Heart left ventricle (tissue), 16 donors: Measurements from ENCODE around the gene UPK1A. TPM values are rescaled to one million over a fixed set of nuclear protein-coding genes. Genes with fewer than 3 reads are reported as not detected.

Source experiments
- ATAC-seq, 4 donors: fragments of 200-7000 bp; cut with Tn5 transposase; one replicate each; pipeline ENCODE4 v1.9.1; 2020 to 2022; ENCODE audit warnings: moderate library complexity in 4 of 4, mild to moderate bottlenecking in 3 of 4, moderate number of reproducible peaks in 1 of 4
- DNase-seq, 5 donors: peaks; one replicate each; pipeline ENCODE4 v3.0.0-alpha.2; 2020
- H3K27ac ChIP-seq, 12 donors: fragments of 200-600 bp; sonication (generic) in 4 of 12; one replicate each; pipeline versions ENCODE4 v1.5.0 to v1.8.0; 2016 to 2022; ENCODE audit warnings: mild to moderate bottlenecking in 2 of 12
- H3K27me3 ChIP-seq, 9 donors: fragments of 200-600 bp; sonication (generic) in 2 of 9; one replicate each; pipeline versions ENCODE4 v1.5.1 to v1.8.0; 2016 to 2022; ENCODE audit warnings: mild to moderate bottlenecking in 3 of 9
- H3K36me3 ChIP-seq, 9 donors: fragments of 200-600 bp; sonication (generic) in 2 of 9; one replicate each; pipeline versions ENCODE4 v1.5.0 to v1.8.0; 2018 to 2022; ENCODE audit warnings: mild to moderate bottlenecking in 2 of 9
- H3K4me1 ChIP-seq, 12 donors: fragments of 200-600 bp; sonication (generic) in 4 of 12; one replicate each; pipeline versions ENCODE4 v1.5.0 to v1.8.0; 2016 to 2022; ENCODE audit warnings: mild to moderate bottlenecking in 3 of 12
- H3K4me3 ChIP-seq, 12 donors: fragments of 200-600 bp; sonication (generic) in 4 of 12; one replicate each; pipeline versions ENCODE4 v1.5.0 to v1.8.0; 2017 to 2022; ENCODE audit warnings: mild to moderate bottlenecking in 9 of 12, moderate library complexity in 4 of 12
- H3K9me3 ChIP-seq, 12 donors: fragments of 200-600 bp; sonication (generic) in 4 of 12; one replicate each; pipeline versions ENCODE4 v1.5.0 to v1.8.0; 2016 to 2022; ENCODE audit warnings: mild to moderate bottlenecking in 1 of 12
- CTCF ChIP-seq, 12 donors: fragments of 200-600 bp; sonication (generic) in 4 of 12; IDR thresholded peaks; one replicate each; pipeline versions ENCODE4 v1.5.0 to v1.8.0; 2018 to 2022; ENCODE audit warnings: antibody characterized with exemption in 12 of 12, mild to moderate bottlenecking in 5 of 12
- POLR2A ChIP-seq, 2 donors: fragments of 450-650 bp; IDR thresholded peaks; one replicate each; pipeline ENCODE4 v1.6.1; 2017; ENCODE audit warnings: antibody characterized with exemption in 2 of 2, mild to moderate bottlenecking in 2 of 2, moderate library complexity in 2 of 2
- WGBS, 4 donors: extraction: QIAGEN DNeasy Blood & Tissue Kit in 2 of 4; methylation state at CpG; one replicate each; pipeline versions ENCODE4 v1.1.5 to v1.1.7; 2013 to 2018; 5-methylcytosine and 5-hydroxymethylcytosine counted together
- intact Hi-C, 10 donors: fragments of 100-400 bp; cut with DNase I; formaldehyde crosslinking; loops; one replicate each; pipeline versions ENCODE4 v1.11.1 to v1.14.2; 2022
- polyA plus RNA-seq, 2 donors: library from polyadenylated mRNA; stranded (reverse); fragments of 200-250 nt; gene quantifications; one replicate each; pipeline ENCODE4 v1.2.3, GENCODE V29; 2013
- total RNA-seq, 9 donors: library from RNA; depleted of rRNA in 2 of 9; stranded (reverse); fragments of >200 nt in 2 of 9; fragmentation: NEBNext Ultra II Directional in 3 of 9; extraction: Animal tissue kit (Norgen Biotek cat#: 25700) in 3 of 9; gene quantifications; one replicate each; pipeline versions ENCODE4 v1.1.0 to v1.2.4, GENCODE V29; 2016 to 2023
- donor health status: ischemic (EF 13 %, LVEDD 7.1; RV severe dilation, severe dysfunction).
- donor health status: healthy with polysubstance abuse.
- donor health status: DM: no; HTN: yes; CAD: no.
- donor health status: DM: no; HTN: no; CAD: no.
- donor health status: ischemic (EF 25% LVEDD 6.9; RV normal size, moderate dysfunction).
- donor health status: ischemic (EF 25% LVEDD 5.7; RV mildly dilated, moderate dysfunction).
- donor health status: healthy.
- donor health status: DM: yes; HTN: yes; CAD: no.
- donor health status: ischemic (EF 35%, LVEDD 5.7; RV mildly dilated, moderate dysfunction).
- donor health status: nonischemic (EF 11% LVEDD 7.7; RV severe dilation, severe dysfunction).
- donor health status: DM: yes; HTN: yes; CAD: no.
- donor health status: PGD.
- donor health status: ischemic (EF 29% LVEDD 5.4; RV normal size, mild dysfunction).
- donor health status: nonischemic (EF 23%, LVEDD 6.1; RV moderate dilation, normal function).

The UPK1A gene
- total and polyA plus RNA-seq, 11 donors, result not detected

- WGBS, 4 donors, result 78 to 88% (median 79%) methylated on average over 12 of the region's 12 CpGs
- Histone ChIP-seq H3K4me3 (peak overlapping the region in 1 of 12 donors; percentile 20), H3K36me3 (no peaks in the 10 kb centered on the region), H3K27me3 (no peaks in the 10 kb centered on the region), H3K9me3 (no peaks in the 10 kb centered on the region), H3K27ac (no peak overlapping the region), H3K4me1 (peaks cover 1 to 22% (median 15%) of the 10 kb centered on the region in 12 donors)
- no peak for ATAC-seq
- intact Hi-C loops, result loop anchor here in 4 of 10 donors (10.0 kb wide), 4 partner anchors 169 to 449 kb away; partner anchors contain the start of genes LRFN3 (in 2 of the 4), FFAR3 (in 1 of the 4), TMEM147 (in 1 of the 4) and USF2 (in 1 of the 4)
- TF ChIP-seq POLR2A (IDR thresholded peaks at IDR 0.05) (no peak), CTCF (IDR thresholded peaks at IDR 0.05) (no peak)
- DNase-seq, result no peak
Measured at GRCh38 chr19:35713904-35714495, 47.7 kb downstream of the UPK1A start.

GRCh38 chr19:35714601-35715354 lies 48.5 kb downstream of the UPK1A start:
- TF ChIP-seq CTCF (IDR thresholded peaks at IDR 0.05) (no peak), POLR2A (IDR thresholded peaks at IDR 0.05) (no peak)
- no peak for ATAC-seq
- intact Hi-C loops, result loop anchor here in 4 of 10 donors (5.0 to 10.0 kb wide), 5 partner anchors 167 to 450 kb away; partner anchors contain the start of genes TMEM147 (in 4 of the 4), LRFN3 (in 2 of the 4), FFAR3 (in 1 of the 4) and USF2 (in 1 of the 4)
- peak overlapping the region in 1 of 12 donors; percentile 8 for H3K4me3 ChIP-seq
- peaks cover 3 to 30% (median 21%) of the 10 kb centered on the region in 12 donors for H3K4me1 ChIP-seq
- H3K27me3 ChIP-seq, result no peaks in the 10 kb centered on the region
- no peak for DNase-seq
- no peaks in the 10 kb centered on the region for H3K9me3 ChIP-seq
- H3K36me3 ChIP-seq, result peaks cover 0 to 4% (median 0%) of the 10 kb centered on the region in 9 donors
- WGBS, 4 donors, result 80 to 86% (median 82%) methylated on average over 10 to 14 of the region's 14 CpGs
- no peak overlapping the region for H3K27ac ChIP-seq

GRCh38 chr19:35715355-35715809 lies 49.1 kb downstream of the UPK1A start:
- Histone ChIP-seq H3K4me3 (peak overlapping the region in 4 of 12 donors; percentile 84 to 100 (median 95)), H3K4me1 (peaks cover 3 to 35% (median 22%) of the 10 kb centered on the region in 12 donors), H3K27ac (peak overlapping the region in 4 of 12 donors; percentile 90 to 97 (median 96)), H3K36me3 (peaks cover 0 to 10% (median 5%) of the 10 kb centered on the region in 9 donors), H3K9me3 (no peaks in the 10 kb centered on the region), H3K27me3 (no peaks in the 10 kb centered on the region)
- intact Hi-C loops, result loop anchor here in 4 of 10 donors (5.0 to 10.0 kb wide), 5 partner anchors 168 to 451 kb away; partner anchors contain the start of genes TMEM147 (in 4 of the 4), LRFN3 (in 2 of the 4), FFAR3 (in 1 of the 4) and USF2 (in 1 of the 4)
- DNase-seq (no peak), ATAC-seq (no peak)
- WGBS, 4 donors, result 76 to 86% (median 83%) methylated on average over 5 to 7 of the region's 7 CpGs
- TF ChIP-seq CTCF (IDR thresholded peaks at IDR 0.05) (no peak), POLR2A (IDR thresholded peaks at IDR 0.05) (no peak)
